OCI-LY7 (cell line): Measurements from ENCODE around the gene MED10. TPM values are rescaled to one million over a fixed set of nuclear protein-coding genes. Genes with fewer than 3 reads are reported as not detected.

Experiments
- BruUV-seq: library from RNA; stranded (reverse); fragments of 400-500 nt; replicated peaks from 2 replicates; lab custom pipeline; 2021; lab: Mats Ljungman, UMichigan
- CTCF ChIA-PET: fragments of 300-600 bp; sonication (Branson Sonifier 250); formaldehyde crosslinking; loops from one replicate; lab custom pipeline; 2022; ENCODE audit warnings: antibody characterized with exemption; ENCODE audit not compliant: unreplicated experiment; lab: Charles Lee
- POLR2A ChIA-PET: fragments of 300-600 bp; sonication (Branson Sonifier 250); formaldehyde crosslinking; loops from one replicate; lab custom pipeline; 2022; ENCODE audit warnings: antibody characterized with exemption; lab: Charles Lee
- DNase-seq: peaks from one replicate; pipeline ENCODE4 v3.0.0-alpha.2; 2015; ENCODE audit warnings: low spot score
- H2AFZ ChIP-seq: fragments of 200-600 bp; sonication (generic), shearing (Covaris generic); 2 replicates; pipeline ENCODE4 v1.6.1; 2014; ENCODE audit warnings: mild to moderate bottlenecking, antibody characterized with exemption, low read length, moderate library complexity
- H3K27ac ChIP-seq: fragments of 200-600 bp; sonication (generic); 2 replicates; pipeline ENCODE4 v1.5.1; 2014; ENCODE audit warnings: mixed run types, low read depth, mild to moderate bottlenecking, moderate library complexity, low read length, inconsistent platforms; ENCODE audit not compliant: poor library complexity, severe bottlenecking
- H3K36me3 ChIP-seq: fragments of 200-600 bp; sonication (generic); 2 replicates; pipeline ENCODE4 v1.6.1; 2014; ENCODE audit warnings: mild to moderate bottlenecking, antibody characterized with exemption, low read length, moderate library complexity, mixed read lengths; ENCODE audit not compliant: insufficient read depth
- H3K4me1 ChIP-seq: fragments of 200-600 bp; sonication (generic); 2 replicates; pipeline ENCODE4 v1.5.1; 2014; ENCODE audit warnings: mild to moderate bottlenecking, low read length; ENCODE audit not compliant: insufficient read depth, poor library complexity, severe bottlenecking
- H3K4me2 ChIP-seq: fragments of 200-600 bp; sonication (generic); 2 replicates; pipeline ENCODE4 v1.6.1; 2014; ENCODE audit warnings: mild to moderate bottlenecking, low read length
- H3K4me3 ChIP-seq: fragments of 200-600 bp; sonication (generic); 2 replicates; pipeline ENCODE4 v1.5.1; 2014; ENCODE audit warnings: mild to moderate bottlenecking, low read depth, low read length; ENCODE audit not compliant: poor library complexity, severe bottlenecking
- H3K79me2 ChIP-seq: fragments of 200-600 bp; sonication (generic); 2 replicates; pipeline ENCODE4 v1.6.1; 2016; ENCODE audit warnings: low read depth, mild to moderate bottlenecking, low read length, moderate library complexity, mixed read lengths; ENCODE audit not compliant: insufficient read depth
- H3K9me2 ChIP-seq: fragments of 200-600 bp; sonication (generic); 2 replicates; pipeline ENCODE4 v1.6.1; 2016; ENCODE audit warnings: mild to moderate bottlenecking, low read length, mixed read lengths; ENCODE audit not compliant: insufficient read depth
- H3K9me3 ChIP-seq: fragments of 200-600 bp; sonication (generic); 2 replicates; pipeline ENCODE4 v1.6.1; 2014; ENCODE audit warnings: mild to moderate bottlenecking, mixed run types, low read length, mixed read lengths
- H4K20me1 ChIP-seq: fragments of 200-600 bp; sonication (generic); 2 replicates; pipeline ENCODE4 v1.6.1; 2014; ENCODE audit warnings: mild to moderate bottlenecking, antibody characterized with exemption, low read length, moderate library complexity, mixed read lengths; ENCODE audit not compliant: insufficient read depth
- EZH2phosphoT487 ChIP-seq: fragments of 200-600 bp; sonication (generic); IDR thresholded peaks from 2 replicates; pipeline ENCODE4 v1.6.1; 2018; ENCODE audit warnings: low read depth, borderline replicate concordance, mild to moderate bottlenecking, mixed run types, antibody characterized with exemption, low read length, moderate library complexity, mixed read lengths
- intact Hi-C: fragments of 100-400 bp; cut with micrococcal nuclease; formaldehyde crosslinking; loops from one replicate; pipeline ENCODE4 v1.10.0; 2022; ENCODE audit not compliant: unreplicated experiment
- total RNA-seq, 2 experiments: library from RNA; depleted of rRNA in 1 of 2; stranded (reverse); fragments of >200 nt in 1 of 2; shearing (Covaris generic) in 1 of 2; gene quantifications; 2 replicates each; pipeline ENCODE4 v1.2.3, GENCODE V29; 2014 to 2022
- TF ChIP-seq, protein P1 (sequence below): fragments of 200-600 bp; sonication (generic); conservative IDR thresholded peaks from 2 replicates; pipeline ENCODE4 v1.5.1; 2014; ENCODE audit warnings: mild to moderate bottlenecking, antibody characterized with exemption, low read length, moderate library complexity, mixed read lengths

Gene MED10
- total RNA-seq, 2 experiments from 2014 or later = 16.2 to 47.3 TPM

DNA sequence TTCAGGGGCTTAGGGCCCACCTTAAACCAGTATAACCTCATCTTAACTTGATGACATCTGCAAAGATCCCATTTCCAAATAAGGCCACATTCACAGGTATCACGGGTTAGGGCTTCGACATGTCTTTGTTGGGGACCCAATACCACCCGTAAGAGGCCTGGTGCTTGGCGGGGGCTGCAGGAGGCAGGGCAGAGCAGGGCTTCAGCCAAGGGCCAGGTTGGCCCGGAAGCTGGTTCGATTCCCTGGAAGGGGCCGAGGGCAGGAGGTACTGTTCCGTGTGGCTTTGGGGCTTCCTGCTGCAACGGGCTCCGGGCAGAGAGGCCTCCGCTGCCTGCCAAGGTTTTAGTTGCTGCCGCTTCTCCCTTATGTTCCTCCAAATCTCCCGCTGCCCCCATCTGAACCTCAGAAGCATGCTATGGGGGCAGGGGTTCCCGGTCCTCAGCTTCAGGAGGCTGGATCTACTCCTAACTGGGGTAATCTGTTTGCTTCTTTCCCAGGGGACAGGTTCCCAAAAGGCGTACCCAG lies 29.8 kb downstream of the MED10 start:
- no peaks in the 10 kb centered on the region for H3K4me1 ChIP-seq
- TF ChIP-seq, protein P1, sequence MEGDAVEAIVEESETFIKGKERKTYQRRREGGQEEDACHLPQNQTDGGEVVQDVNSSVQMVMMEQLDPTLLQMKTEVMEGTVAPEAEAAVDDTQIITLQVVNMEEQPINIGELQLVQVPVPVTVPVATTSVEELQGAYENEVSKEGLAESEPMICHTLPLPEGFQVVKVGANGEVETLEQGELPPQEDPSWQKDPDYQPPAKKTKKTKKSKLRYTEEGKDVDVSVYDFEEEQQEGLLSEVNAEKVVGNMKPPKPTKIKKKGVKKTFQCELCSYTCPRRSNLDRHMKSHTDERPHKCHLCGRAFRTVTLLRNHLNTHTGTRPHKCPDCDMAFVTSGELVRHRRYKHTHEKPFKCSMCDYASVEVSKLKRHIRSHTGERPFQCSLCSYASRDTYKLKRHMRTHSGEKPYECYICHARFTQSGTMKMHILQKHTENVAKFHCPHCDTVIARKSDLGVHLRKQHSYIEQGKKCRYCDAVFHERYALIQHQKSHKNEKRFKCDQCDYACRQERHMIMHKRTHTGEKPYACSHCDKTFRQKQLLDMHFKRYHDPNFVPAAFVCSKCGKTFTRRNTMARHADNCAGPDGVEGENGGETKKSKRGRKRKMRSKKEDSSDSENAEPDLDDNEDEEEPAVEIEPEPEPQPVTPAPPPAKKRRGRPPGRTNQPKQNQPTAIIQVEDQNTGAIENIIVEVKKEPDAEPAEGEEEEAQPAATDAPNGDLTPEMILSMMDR = no peak
- no peak for TF ChIP-seq EZH2phosphoT487
- no peak overlapping the region for H2AFZ ChIP-seq
- no peak for DNase-seq
- BruUV-seq = no TSS peak
- no peaks in the 10 kb centered on the region for H3K9me2 ChIP-seq
- no peak overlapping the region for H3K4me3 ChIP-seq
- ChIA-PET POLR2A (no interaction called here), CTCF (no interaction called here)
- no peak overlapping the region for H3K4me2 ChIP-seq
- H4K20me1 ChIP-seq = no peaks in the 10 kb centered on the region
- H3K36me3 ChIP-seq = no peaks in the 10 kb centered on the region
- intact Hi-C loops = no loop called here
- no peak overlapping the region for H3K27ac ChIP-seq
- H3K79me2 ChIP-seq = no peaks in the 10 kb centered on the region
- H3K9me3 ChIP-seq = no peaks in the 10 kb centered on the region

DNA sequence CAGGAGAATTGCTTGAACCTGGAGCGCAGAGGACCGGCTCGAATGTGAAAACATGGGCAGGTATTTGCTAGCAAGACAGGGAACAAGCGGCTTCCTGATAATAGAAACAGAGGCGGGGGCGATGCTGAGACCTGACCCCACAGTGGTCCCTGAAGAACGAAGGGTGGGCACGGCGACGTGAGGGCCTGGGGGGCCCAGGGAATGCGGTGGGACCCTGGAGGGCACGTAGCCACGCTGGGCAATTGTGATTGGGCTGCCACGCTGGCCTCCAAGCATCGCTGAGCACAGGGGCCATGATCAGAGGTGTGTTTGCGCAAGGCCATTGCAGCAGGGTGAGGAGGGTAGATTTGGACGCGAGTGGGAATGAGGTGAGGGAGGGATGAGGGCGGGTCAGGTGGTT lies 30.7 kb downstream of the MED10 start:
- intact Hi-C loops = no loop called here
- no peaks in the 10 kb centered on the region for H4K20me1 ChIP-seq
- no peak for DNase-seq
- H3K9me2 ChIP-seq = no peaks in the 10 kb centered on the region
- BruUV-seq = no TSS peak
- H3K4me3 ChIP-seq = no peak overlapping the region
- H3K4me1 ChIP-seq = no peaks in the 10 kb centered on the region
- no peaks in the 10 kb centered on the region for H3K79me2 ChIP-seq
- no peaks in the 10 kb centered on the region for H3K9me3 ChIP-seq
- no peaks in the 10 kb centered on the region for H3K36me3 ChIP-seq
- H3K4me2 ChIP-seq = no peak overlapping the region
- H2AFZ ChIP-seq = no peak overlapping the region
- ChIA-PET POLR2A (no interaction called here), CTCF (no interaction called here)
- no peak overlapping the region for H3K27ac ChIP-seq
- TF ChIP-seq EZH2phosphoT487 = no peak
- TF ChIP-seq, protein P1 = no peak

DNA sequence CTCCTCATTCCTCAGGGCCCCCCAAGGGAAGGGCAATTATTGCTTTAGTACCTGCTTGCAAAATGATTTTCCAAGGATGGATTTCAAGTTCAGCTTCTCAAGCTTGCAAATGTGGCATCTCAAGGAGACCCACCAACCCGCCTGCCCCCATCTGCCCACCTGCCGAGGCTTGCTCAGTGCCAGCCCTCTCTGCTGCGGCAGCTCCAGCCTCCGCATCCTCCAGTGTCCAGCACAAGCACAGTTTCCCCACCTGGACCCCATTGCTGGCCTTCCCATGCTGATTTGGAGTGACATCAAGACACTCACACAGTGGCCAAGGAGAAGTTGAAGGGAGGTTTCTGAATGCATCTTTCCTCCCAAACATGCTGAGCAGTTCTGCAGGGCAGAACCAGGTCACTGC lies 31.2 kb downstream of the MED10 start:
- H3K79me2 ChIP-seq = no peaks in the 10 kb centered on the region
- ChIA-PET CTCF (no interaction called here), POLR2A (no interaction called here)
- H3K9me3 ChIP-seq = no peaks in the 10 kb centered on the region
- no peak for DNase-seq
- TF ChIP-seq, protein P1 = no peak
- no peak for TF ChIP-seq EZH2phosphoT487
- no TSS peak for BruUV-seq
- H3K4me3 ChIP-seq = no peak overlapping the region
- no peaks in the 10 kb centered on the region for H3K36me3 ChIP-seq
- no peaks in the 10 kb centered on the region for H4K20me1 ChIP-seq
- H3K9me2 ChIP-seq = no peaks in the 10 kb centered on the region
- intact Hi-C loops = no loop called here
- H3K27ac ChIP-seq = no peak overlapping the region
- no peaks in the 10 kb centered on the region for H3K4me1 ChIP-seq
- no peak overlapping the region for H2AFZ ChIP-seq
- H3K4me2 ChIP-seq = no peak overlapping the region
